Subcutaneous adipose tissue (tissue), 4 donors: ENCODE data around the gene ACTR2. TPM values are rescaled to one million over a fixed set of nuclear protein-coding genes. Genes with fewer than 3 reads are reported as not detected.

ENCODE experiments used
- total RNA-seq, 4 donors: library from RNA; depleted of rRNA; stranded (reverse); fragments of >200 nt; gene quantifications; one replicate each; pipeline ENCODE4 v1.1.0, GENCODE V29; 2016
- TF ChIP-seq, protein P1 (sequence below): fragments of 450-650 bp; IDR thresholded peaks from one replicate; pipeline ENCODE4 v1.5.1; 2016; ENCODE audit warnings: low read depth, mild to moderate bottlenecking, control low read depth, antibody characterized with exemption, moderate library complexity

ACTR2 gene
- total RNA-seq, 4 donors from 2014 or later = 92.3 to 162 (median 132) TPM

- TF ChIP-seq, protein P1, sequence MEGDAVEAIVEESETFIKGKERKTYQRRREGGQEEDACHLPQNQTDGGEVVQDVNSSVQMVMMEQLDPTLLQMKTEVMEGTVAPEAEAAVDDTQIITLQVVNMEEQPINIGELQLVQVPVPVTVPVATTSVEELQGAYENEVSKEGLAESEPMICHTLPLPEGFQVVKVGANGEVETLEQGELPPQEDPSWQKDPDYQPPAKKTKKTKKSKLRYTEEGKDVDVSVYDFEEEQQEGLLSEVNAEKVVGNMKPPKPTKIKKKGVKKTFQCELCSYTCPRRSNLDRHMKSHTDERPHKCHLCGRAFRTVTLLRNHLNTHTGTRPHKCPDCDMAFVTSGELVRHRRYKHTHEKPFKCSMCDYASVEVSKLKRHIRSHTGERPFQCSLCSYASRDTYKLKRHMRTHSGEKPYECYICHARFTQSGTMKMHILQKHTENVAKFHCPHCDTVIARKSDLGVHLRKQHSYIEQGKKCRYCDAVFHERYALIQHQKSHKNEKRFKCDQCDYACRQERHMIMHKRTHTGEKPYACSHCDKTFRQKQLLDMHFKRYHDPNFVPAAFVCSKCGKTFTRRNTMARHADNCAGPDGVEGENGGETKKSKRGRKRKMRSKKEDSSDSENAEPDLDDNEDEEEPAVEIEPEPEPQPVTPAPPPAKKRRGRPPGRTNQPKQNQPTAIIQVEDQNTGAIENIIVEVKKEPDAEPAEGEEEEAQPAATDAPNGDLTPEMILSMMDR = no peak
These were observed 67.1 kb downstream of the ACTR2 start for GRCh38 chr2:65294701-65295100.

DNA sequence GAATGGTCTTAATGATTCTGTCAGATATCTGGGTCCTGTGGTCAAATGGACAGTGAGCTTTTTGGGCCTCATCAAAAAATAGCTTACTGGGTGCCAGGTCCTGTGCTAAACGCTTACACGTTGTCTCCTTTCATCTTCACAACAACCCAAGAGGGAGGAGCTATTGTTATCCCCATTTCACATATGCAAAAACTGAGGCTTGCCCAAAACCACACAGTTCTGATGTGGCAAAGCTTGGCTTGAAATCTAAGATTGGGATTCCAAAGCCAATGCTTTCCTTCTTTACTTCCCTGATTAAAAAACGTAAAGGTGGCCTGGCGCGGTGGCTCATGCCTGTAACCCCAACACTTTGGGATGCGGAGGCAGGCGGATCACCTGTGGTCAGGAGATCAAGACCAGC lies 69.3 kb downstream of the ACTR2 start:
- TF ChIP-seq, protein P1 = no peak

DNA sequence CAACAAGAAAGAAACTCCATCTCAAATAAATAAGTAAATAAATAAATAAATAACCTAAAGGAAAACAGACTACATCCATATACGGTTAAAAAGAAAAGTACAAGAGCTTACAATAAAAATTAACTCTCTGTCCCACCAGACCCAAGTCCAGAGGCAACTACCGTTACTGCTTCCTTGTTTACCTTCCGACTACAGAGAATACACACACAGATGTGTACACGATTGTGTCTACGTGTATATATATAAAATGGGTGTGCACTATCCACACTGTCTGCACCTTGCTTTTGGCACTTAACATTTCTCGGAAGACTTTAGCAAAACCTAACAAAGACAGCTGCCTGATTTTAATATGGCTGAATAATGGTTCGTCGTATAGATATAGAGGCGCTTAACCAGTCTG lies 69.9 kb downstream of the ACTR2 start:
- TF ChIP-seq, protein P1 = no peak

- TF ChIP-seq, protein P1 = no peak
These were observed 70.5 kb downstream of the ACTR2 start for GRCh38 chr2:65298089-65298488.

DNA sequence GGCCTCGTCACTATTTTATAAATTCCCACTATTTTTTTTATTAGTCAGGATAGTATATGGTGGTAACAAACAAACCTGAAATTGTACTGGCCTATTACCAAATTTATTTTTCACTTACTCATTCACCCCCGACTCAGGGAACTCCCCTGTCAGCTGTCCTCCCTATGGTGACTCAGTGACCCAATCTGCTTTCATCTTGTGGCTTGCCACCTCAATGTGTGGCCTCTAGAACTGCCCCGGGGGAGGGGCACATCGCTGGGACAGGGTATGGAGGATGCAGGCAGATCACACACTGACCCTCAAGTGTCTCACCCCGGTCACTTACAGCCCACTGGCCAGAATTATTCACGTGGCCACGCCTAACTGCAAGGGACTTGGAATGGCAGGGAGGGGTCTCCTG lies 71.6 kb downstream of the ACTR2 start:
- TF ChIP-seq, protein P1 = no peak

DNA sequence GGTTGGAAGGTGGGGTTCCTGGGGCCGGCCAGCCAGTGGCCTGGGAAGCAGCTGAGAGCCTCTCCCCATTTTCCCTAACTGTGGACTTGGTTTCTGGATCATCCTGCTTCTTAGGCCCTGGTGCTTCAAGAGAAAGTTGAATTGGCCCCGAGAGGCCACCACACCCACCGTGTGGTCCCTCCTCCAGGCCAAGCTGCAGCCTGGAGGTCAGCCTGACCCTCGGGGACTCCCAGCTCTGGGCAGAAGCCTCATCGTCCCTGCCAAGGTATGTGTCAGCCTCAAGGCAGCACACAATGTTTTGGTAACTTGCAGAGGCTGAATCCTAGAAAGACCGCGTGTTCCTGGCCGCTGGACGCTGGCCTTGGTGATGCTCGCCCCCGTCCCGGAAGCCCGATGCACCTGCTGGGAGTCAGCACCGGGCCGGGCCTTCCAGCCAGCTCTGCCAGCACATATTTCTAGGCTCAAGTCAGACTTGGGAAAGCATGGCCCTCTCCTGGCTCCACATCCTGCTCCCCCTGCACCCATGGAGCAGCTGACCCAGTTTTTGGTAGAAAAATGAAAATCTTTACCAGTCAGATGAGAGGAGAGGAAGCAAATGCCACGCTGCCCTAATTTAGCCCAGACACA lies 72.6 kb downstream of the ACTR2 start:
- TF ChIP-seq, protein P1 = no peak

GRCh38 chr2:65300761-65301711 lies 73.4 kb downstream of the ACTR2 start:
- TF ChIP-seq, protein P1 = no peak
